Omental fat pad (tissue), 4 donors: Measurements from ENCODE around the gene DNAJC6. TPM values are rescaled to one million over a fixed set of nuclear protein-coding genes. Genes with fewer than 3 reads are reported as not detected.

Experiments used
- ATAC-seq: fragments of 150-250 bp; one replicate; pipeline ENCODE4 v1.9.1; 2016; ENCODE audit warnings: mild to moderate bottlenecking, moderate library complexity; ENCODE audit not compliant: low FRiP score
- DNase-seq: peaks from one replicate; pipeline ENCODE4 v3.0.0-alpha.2; 2019; ENCODE audit warnings: low spot score
- CTCF ChIP-seq, 3 donors: fragments of 450-650 bp; IDR thresholded peaks; one replicate each; pipeline ENCODE4 v1.5.1; 2016 to 2017; ENCODE audit warnings: antibody characterized with exemption in 3 of 3, mild to moderate bottlenecking in 3 of 3, moderate library complexity in 2 of 3
- total RNA-seq, 4 donors: library from RNA; depleted of rRNA; stranded (reverse); fragments of >200 nt; gene quantifications; one replicate each; pipeline ENCODE4 v1.1.0, GENCODE V29; 2016

The DNAJC6 gene
- total RNA-seq, 4 donors from 2014 or later, result 1.9 to 5.1 (median 3.6) TPM

- no peak for TF ChIP-seq CTCF (IDR thresholded peaks at IDR 0.05)
- DNase-seq (no peak), ATAC-seq (no peak)
Observed at GRCh38 chr1:65317866-65318653, 8.7 kb downstream of the DNAJC6 start.

- ATAC-seq, result no peak
- no peak for TF ChIP-seq CTCF (IDR thresholded peaks at IDR 0.05)
- no peak for DNase-seq
Observed at GRCh38 chr1:65319141-65319540, 9.8 kb downstream of the DNAJC6 start.

GRCh38 chr1:65319754-65320153, 10.4 kb downstream of the DNAJC6 start:
- ATAC-seq, result no peak
- DNase-seq, result no peak
- TF ChIP-seq CTCF (IDR thresholded peaks at IDR 0.05), result no peak

- DNase-seq, result no peak
- ATAC-seq, result no peak
- no peak for TF ChIP-seq CTCF (IDR thresholded peaks at IDR 0.05)
Observed at GRCh38 chr1:65321879-65322278, 12.5 kb downstream of the DNAJC6 start.

- no peak for TF ChIP-seq CTCF (IDR thresholded peaks at IDR 0.05)
- ATAC-seq (no peak), DNase-seq (no peak)
Observed at GRCh38 chr1:65323246-65323645, 13.9 kb downstream of the DNAJC6 start.

GRCh38 chr1:65330021-65330420, 20.7 kb downstream of the DNAJC6 start:
- TF ChIP-seq CTCF (IDR thresholded peaks at IDR 0.05), result no peak
- DNase-seq (no peak), ATAC-seq (no peak)

- DNase-seq (no peak), ATAC-seq (no peak)
- TF ChIP-seq CTCF (IDR thresholded peaks at IDR 0.05), result no peak
Observed at GRCh38 chr1:65330822-65331221, 21.5 kb downstream of the DNAJC6 start.
